ENCODE measurements around the gene RABAC1.
A peak's percentile ranks its signal among the peaks of the same experiment; 100 is the strongest.

Gene RABAC1

GRCh38 chr19:41959056-41960053 is at the start of gene RABAC1:
Gene RABAC1 (minus strand): TSS chr19:41959321. CDS start chr19:41959292, 29 bp downstream.
- TF ChIP-seq GATA1 (IDR thresholded peaks at IDR 0.05; ENCODE audit: low read depth, low read length) (no peak), POLR2A (IDR thresholded peaks at IDR 0.05; ENCODE audit: low read length) (no peak)
- peak; percentile 84 to 92 for DNase-seq

DNA sequence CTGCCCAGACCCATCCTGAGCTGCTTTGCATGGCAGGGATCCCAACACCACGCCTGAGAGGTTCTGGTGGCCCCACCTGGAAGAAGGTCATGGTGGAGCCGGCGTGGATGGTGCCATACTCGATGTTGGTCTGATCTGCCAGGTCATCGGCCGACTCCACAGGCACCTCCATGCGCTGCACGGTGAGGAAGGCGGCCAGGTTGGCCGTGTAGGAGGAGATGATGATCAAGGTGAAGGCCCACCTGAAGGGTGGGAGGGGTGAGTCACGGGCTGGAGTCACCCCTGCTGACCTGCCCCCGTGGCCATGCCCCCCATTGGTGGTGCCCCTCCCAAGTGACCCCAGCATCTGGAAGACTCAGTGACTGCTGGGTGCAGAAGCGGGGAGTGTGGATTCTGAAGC is 47.4 kb upstream of the RABAC1 start:
- TF ChIP-seq GATA1 (IDR thresholded peaks at IDR 0.05; ENCODE audit: low read depth, low read length) (no peak), POLR2A (IDR thresholded peaks at IDR 0.05; ENCODE audit: low read length) (no peak)
- no peak for DNase-seq

DNA sequence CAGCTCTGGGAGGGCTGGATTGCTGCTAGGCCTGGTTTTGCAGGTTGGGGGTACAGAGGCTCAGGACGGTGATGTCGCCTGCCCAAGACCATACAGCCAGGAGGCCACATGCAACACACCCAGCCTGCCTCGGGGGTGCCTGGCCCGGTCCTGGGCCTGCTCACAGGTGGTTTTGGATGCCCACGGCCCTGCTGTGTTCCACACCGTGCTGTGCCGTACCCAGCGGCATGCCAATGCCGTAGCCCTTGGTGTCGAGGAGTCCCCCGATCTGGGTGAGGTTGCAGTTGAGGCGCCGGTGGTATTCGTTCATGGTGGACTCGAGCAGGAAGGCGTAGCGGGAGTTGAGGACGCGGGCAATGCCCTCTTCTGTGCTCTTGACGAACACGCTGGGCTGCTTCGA is 46.4 kb upstream of the RABAC1 start:
- no peak for TF ChIP-seq GATA1 (IDR thresholded peaks at IDR 0.05; ENCODE audit: low read depth, low read length)
- TF ChIP-seq POLR2A (IDR thresholded peaks at IDR 0.05; ENCODE audit: low read length), result no peak
- no peak for DNase-seq

GRCh38 chr19:42003506-42004294 is 44.6 kb upstream of the RABAC1 start:
- TF ChIP-seq POLR2A (IDR thresholded peaks at IDR 0.05; ENCODE audit: low read length), result no peak
- TF ChIP-seq GATA1 (IDR thresholded peaks at IDR 0.05; ENCODE audit: low read depth, low read length), result no peak
- DNase-seq, result no peak

DNA sequence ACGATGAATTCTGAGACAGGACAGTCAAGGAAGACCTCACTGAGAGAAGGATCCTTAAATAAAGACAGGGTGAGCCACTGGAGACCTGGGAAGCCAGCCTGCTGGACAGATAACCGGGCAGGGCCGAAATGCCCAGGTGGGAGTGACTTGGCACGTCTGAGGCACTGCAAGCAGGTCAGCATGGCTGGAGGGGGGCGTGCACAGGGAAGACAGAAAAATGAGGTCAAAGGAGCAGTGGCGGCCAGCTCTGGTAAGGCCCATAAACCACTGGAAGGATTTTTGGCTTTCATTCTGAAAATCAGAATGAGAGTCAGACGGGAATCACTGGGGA is 40.7 kb upstream of the RABAC1 start:
- TF ChIP-seq POLR2A (IDR thresholded peaks at IDR 0.05; ENCODE audit: low read length) (no peak), GATA1 (IDR thresholded peaks at IDR 0.05; ENCODE audit: low read depth, low read length) (no peak)
- no peak for DNase-seq

GRCh38 chr19:41999071-41999877 is 40.2 kb upstream of the RABAC1 start:
- TF ChIP-seq POLR2A (IDR thresholded peaks at IDR 0.05; ENCODE audit: low read length) (no peak), GATA1 (IDR thresholded peaks at IDR 0.05; ENCODE audit: low read depth, low read length) (no peak)
- DNase-seq, result peak in 1 of 2 experiments; percentile 18

DNA sequence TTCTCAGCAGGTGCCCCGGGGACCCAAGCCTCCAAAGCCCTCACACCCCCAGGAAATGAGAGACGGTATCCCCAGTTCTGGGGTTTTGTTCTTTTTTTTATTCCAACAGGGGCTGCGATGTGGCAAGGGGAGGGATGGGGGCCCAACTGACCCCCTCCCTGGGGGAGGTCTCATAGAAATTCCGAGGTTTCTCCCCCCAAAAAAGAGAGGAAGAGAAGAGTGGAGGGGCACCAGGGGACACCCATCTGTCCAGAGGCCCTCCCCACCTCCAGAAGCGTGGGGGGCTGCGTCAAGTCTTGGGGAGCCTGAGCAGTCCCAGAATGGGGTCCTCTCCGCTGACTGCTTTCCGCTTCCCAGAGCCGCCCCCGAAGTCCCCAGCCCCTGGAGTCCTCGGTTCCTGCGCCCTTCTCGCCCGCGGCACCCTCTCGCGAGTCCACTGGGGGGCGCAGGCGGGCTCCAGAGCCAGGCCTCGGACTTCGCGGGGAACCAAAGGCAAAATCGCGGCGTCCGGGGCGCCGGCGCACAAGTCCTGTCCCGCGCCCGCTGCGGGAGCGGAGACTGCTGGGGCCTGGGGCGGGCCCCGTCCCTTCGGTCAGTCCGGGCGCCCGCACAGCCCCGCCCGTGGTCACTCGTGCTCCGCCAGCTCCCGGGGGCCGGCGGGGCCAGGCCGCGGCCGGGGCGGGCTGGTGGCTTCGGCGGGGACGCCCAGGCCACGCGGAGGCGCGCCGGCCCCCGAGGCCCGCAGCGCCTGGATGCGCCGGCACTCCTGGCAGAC is 39.3 kb upstream of the RABAC1 start:
- peak; percentile 51 to 73 for DNase-seq
- TF ChIP-seq GATA1 (IDR thresholded peaks at IDR 0.05; ENCODE audit: low read depth, low read length) (no peak), POLR2A (IDR thresholded peaks at IDR 0.05; ENCODE audit: low read length) (no peak)

DNA sequence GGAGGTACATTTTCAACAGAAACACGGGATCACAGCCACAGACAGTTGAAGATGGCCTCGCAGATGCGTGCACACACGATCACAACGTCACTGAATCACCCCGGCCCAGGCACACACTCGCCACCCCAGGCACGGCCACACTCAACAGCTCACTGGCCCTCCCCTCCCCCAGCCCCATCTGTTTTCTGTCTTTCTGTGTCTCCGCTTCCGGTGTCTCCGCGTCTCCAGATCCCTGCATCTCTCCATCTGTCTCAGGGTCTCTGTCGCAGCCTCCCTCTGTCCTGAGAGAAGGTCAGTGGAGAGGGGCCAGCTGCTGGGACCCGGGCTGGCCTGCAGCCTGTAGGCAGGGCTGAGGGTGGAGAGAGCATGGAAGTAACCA is 38.7 kb upstream of the RABAC1 start:
- TF ChIP-seq GATA1 (IDR thresholded peaks at IDR 0.05; ENCODE audit: low read depth, low read length), result no peak
- no peak for TF ChIP-seq POLR2A (IDR thresholded peaks at IDR 0.05; ENCODE audit: low read length)
- DNase-seq, result no peak

DNA sequence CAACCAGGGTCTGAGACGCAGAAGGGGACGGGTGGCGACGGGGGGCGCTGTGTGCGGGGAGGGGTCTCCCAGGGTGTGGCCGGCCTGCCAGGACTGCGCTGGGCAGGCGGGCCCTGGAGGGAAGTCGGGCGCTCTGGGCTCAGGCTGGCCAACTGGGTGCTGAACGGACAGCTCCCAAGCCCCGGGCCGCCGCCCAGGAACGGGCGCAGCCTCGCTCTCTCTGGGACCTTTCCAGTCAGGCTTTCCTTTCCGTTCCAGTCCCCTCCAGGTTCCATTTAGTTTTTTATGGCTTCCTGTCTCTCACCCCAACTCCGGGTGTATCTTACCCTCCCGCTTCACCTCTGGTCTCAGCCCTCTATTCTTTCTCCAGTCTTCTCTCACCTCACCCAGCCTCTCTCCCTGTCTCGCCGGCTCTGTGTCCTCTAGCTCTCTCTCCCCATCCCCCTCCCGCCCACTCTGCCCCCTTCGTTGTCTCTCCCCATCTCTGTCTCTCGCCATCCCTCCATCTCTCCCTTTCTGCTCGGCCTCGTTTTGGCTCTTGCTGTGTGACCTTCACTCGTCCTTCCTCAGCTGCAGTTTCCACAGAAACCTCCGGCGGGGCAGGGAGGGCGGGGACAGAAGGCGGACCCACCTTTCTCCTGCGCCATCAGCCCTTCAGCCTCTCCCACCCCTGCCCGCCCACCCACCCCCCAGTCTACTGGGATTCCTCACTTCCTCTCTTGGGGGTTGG is 38.2 kb upstream of the RABAC1 start:
- TF ChIP-seq GATA1 (IDR thresholded peaks at IDR 0.05; ENCODE audit: low read depth, low read length), result no peak
- TF ChIP-seq POLR2A (IDR thresholded peaks at IDR 0.05; ENCODE audit: low read length), result no peak
- DNase-seq, result peak; percentile 26 to 48

DNA sequence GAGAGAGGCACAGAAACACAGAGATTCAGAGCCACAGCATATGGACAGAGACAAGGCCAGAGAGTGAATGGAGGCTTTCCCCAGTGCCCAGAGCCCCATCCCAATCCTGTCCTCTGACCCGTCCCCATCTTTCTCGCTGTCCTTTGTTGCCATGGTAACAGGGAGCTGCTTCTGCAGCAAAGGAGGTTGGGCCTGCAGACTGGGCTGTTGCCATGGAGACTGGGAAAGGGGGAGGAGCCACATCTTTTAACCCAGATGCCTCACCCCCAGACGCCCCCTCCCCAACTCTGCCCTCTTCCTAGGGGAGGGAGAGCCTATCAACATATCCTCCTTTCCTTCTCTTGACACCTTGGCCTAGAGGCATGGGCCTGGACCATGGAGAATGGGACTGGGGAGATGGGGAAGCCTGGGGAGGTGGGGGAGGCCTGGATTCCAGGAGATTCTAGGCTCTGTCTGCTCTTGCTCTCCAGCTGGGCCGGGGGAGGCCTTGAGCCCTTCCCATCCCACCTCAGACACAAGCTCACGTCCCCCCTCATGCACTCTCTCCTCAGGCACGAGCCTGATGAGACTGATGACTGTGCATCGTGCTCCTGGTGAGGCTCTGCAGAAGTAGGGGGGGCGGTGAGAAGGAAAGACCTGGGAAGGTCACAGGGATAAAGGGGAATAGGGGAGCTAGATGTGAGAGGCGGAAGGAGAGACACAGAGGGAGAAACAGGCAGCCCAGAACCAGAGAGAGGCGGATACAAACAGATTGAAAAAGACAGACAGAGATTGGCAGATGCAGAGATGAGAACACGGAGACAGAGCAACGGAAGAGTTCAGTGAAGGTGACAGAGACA is 37.1 kb upstream of the RABAC1 start:
- DNase-seq, result no peak
- TF ChIP-seq POLR2A (IDR thresholded peaks at IDR 0.05; ENCODE audit: low read length) (no peak), GATA1 (IDR thresholded peaks at IDR 0.05; ENCODE audit: low read depth, low read length) (no peak)

All from erythroblast (primary cell).